GM12878 (cell line): ENCODE results near the gene LRRFIP2. TPM values are rescaled to one million over a fixed set of nuclear protein-coding genes. Genes with fewer than 3 reads are reported as not detected.

Experiments used
- ATAC-seq: fragments of 200-7000 bp; cut with Tn5 transposase; 3 replicates; pipeline ENCODE4 v1.9.1; 2020; ENCODE audit warnings: mild to moderate bottlenecking, moderate library complexity
- BruUV-seq: library from RNA; stranded (reverse); fragments of 400-500 nt; replicated peaks from 2 replicates; lab custom pipeline; 2021; lab: Mats Ljungman, UMichigan
- CTCF ChIA-PET: fragments of 300-600 bp; sonication (Branson Sonifier 250); formaldehyde crosslinking; extraction: SDS; loops from one replicate; lab custom pipeline; 2021; ENCODE audit warnings: inconsistent platforms; lab: Yijun Ruan, JAX
- POLR2A ChIA-PET: fragments of 350-600 bp; formaldehyde crosslinking; extraction: SDS; loops from one replicate; lab custom pipeline; 2021; ENCODE audit warnings: inconsistent platforms; lab: Charles Lee
- RAD21 ChIA-PET: fragments of 300-600 bp; sonication (Branson Sonifier 250); formaldehyde crosslinking; loops from one replicate; lab custom pipeline; 2023; ENCODE audit warnings: antibody characterized with exemption; ENCODE audit not compliant: unreplicated experiment; lab: Charles Lee
- SMC1A ChIA-PET: fragments of 300-600 bp; sonication (Branson Sonifier 250); formaldehyde crosslinking; loops from one replicate; lab custom pipeline; 2023; ENCODE audit not compliant: unreplicated experiment, uncharacterized antibody; lab: Charles Lee
- DNase-seq: peaks from one replicate; pipeline ENCODE4 v3.0.0-alpha.2; 2011; ENCODE audit warnings: low read depth, low spot score
- FAIRE-seq: peaks from 3 replicates; lab custom pipeline; 2011; peaks lifted over from hg19 to GRCh38; lab: Jason Lieb, UNC
- H2AFZ ChIP-seq: 2 replicates; pipeline ENCODE4 v1.6.0; 2011; ENCODE audit warnings: low read depth, low read length, control low read depth; ENCODE audit not compliant: control insufficient read depth
- H3K27ac ChIP-seq: 2 replicates; pipeline ENCODE4 v1.5.1; 2011; ENCODE audit warnings: control low read depth; ENCODE audit not compliant: control insufficient read depth, insufficient read depth
- H3K27me3 ChIP-seq, 2 experiments: replicated peaks in 1 of 2; 2 replicates each; pipeline versions ENCODE4 v1.6.0 to v1.6.1; 2011; ENCODE audit warnings: low read length in 1 of 2; ENCODE audit not compliant: control insufficient read depth in 2 of 2, insufficient read depth in 2 of 2
- H3K36me3 ChIP-seq, 2 experiments: 2 replicates each; pipeline ENCODE4 v1.5.1; 2011; ENCODE audit warnings: low read length in 1 of 2; ENCODE audit not compliant: control insufficient read depth in 2 of 2, insufficient read depth in 2 of 2
- H3K4me1 ChIP-seq: 2 replicates; pipeline ENCODE4 v1.6.1; 2011; ENCODE audit warnings: mild to moderate bottlenecking, low read length, moderate library complexity, mixed read lengths; ENCODE audit not compliant: control insufficient read depth, insufficient read depth
- H3K4me2 ChIP-seq: 2 replicates; pipeline ENCODE4 v1.6.0; 2011; ENCODE audit warnings: control low read depth; ENCODE audit not compliant: control insufficient read depth, insufficient read depth
- H3K4me3 ChIP-seq: fragments of 200-600 bp; sonication (generic); 2 replicates; pipeline ENCODE4 v1.5.1; 2016
- H3K79me2 ChIP-seq: 2 replicates; pipeline ENCODE4 v1.6.0; 2011; ENCODE audit warnings: low read length; ENCODE audit not compliant: control insufficient read depth, insufficient read depth
- H3K9ac ChIP-seq: 2 replicates; pipeline ENCODE4 v1.8.0; 2011; ENCODE audit warnings: low read length, control low read depth, mixed read lengths; ENCODE audit not compliant: control insufficient read depth, insufficient read depth
- H3K9me3 ChIP-seq: replicated peaks from 3 replicates; pipeline ENCODE4 v1.5.1; 2011; ENCODE audit warnings: mild to moderate bottlenecking, low read length; ENCODE audit not compliant: control insufficient read depth, insufficient read depth
- H4K20me1 ChIP-seq: 2 replicates; pipeline ENCODE4 v1.6.0; 2011; ENCODE audit not compliant: control insufficient read depth, insufficient read depth
- CHD2 ChIP-seq: IDR thresholded peaks from 2 replicates; pipeline ENCODE4 v1.6.1; 2011; ENCODE audit warnings: low read depth, low read length, improper control_type of control experiment, borderline replicate concordance
- CHD4 ChIP-seq: fragments of 200-600 bp; sonication (generic); IDR thresholded peaks from 2 replicates; pipeline ENCODE4 v1.6.1; 2016; ENCODE audit warnings: mild to moderate bottlenecking
- NFXL1 ChIP-seq: fragments of 450-650 bp; IDR thresholded peaks from 2 replicates; pipeline ENCODE4 v1.6.1; 2017; ENCODE audit warnings: antibody characterized with exemption, mild to moderate bottlenecking, borderline replicate concordance
- SUPT20H ChIP-seq: IDR thresholded peaks from 2 replicates; pipeline ENCODE4 v1.6.1; 2011; ENCODE audit warnings: low read depth, mild to moderate bottlenecking, low read length, moderate library complexity, borderline replicate concordance; ENCODE audit not compliant: control insufficient read depth
- WGBS: methylation state at CpG from one replicate; pipeline ENCODE4 v1.1.6; 2016; ENCODE audit warnings: low lambda C conversion rate; ENCODE audit not compliant: insufficient replicate concordance, insufficient coverage; ENCODE audit errors: missing lambda C conversion rate; 5-methylcytosine and 5-hydroxymethylcytosine counted together
- in situ Hi-C: fragments of 300-500 bp; cut with MboI; formaldehyde crosslinking; loops from 9 replicates; pipeline ENCODE4 v1.14.3; 2018; ENCODE audit warnings: mixed read lengths
- intact Hi-C: fragments of 100-400 bp; cut with micrococcal nuclease; formaldehyde crosslinking; loops from one replicate; pipeline ENCODE4 v1.14.2; 2022; ENCODE audit not compliant: unreplicated experiment
- polyA plus RNA-seq, 11 experiments: library from polyadenylated mRNA; depleted of rRNA in 4 of 11; unstranded in 6 of 11; stranded (reverse) in 5 of 11; fragments of >200 nt; fragmentation: Nextera tagmentation in 4 of 11; fragmentation: Illumina TruSeq in 1 of 11; extraction: Ambion mirVana in 4 of 11; extraction: Trizol in 1 of 11; gene quantifications; 1 replicate in 1 of 11; 2 replicates in 10 of 11; pipeline versions ENCODE4 v1.2.1 to v1.2.3, GENCODE V29; 2011 to 2016; ENCODE audit warnings: inconsistent platforms in 2 of 11, missing spikeins in 2 of 11, low read depth in 1 of 11
- total RNA-seq, 4 experiments: library from RNA; depleted of rRNA in 3 of 4; stranded (reverse); fragments of >200 nt in 3 of 4; fragmentation: Illumina TruSeq in 1 of 4; extraction: Trizol in 1 of 4; gene quantifications; 2 replicates each; pipeline versions ENCODE4 v1.2.1 to v1.2.3, GENCODE V29; 2013 to 2021
- TF ChIP-seq, protein P1 (sequence below): IDR thresholded peaks from 2 replicates; pipeline ENCODE4 v1.6.1; 2012; ENCODE audit warnings: mild to moderate bottlenecking, low read depth, low read length

LRRFIP2 gene
- total and polyA plus RNA-seq, 10 of the 15 experiments (the other 5 are each of a cell fraction or from before 2014, with no cell fraction given) = 9.7 to 46.9 (median 38.1) TPM

DNA sequence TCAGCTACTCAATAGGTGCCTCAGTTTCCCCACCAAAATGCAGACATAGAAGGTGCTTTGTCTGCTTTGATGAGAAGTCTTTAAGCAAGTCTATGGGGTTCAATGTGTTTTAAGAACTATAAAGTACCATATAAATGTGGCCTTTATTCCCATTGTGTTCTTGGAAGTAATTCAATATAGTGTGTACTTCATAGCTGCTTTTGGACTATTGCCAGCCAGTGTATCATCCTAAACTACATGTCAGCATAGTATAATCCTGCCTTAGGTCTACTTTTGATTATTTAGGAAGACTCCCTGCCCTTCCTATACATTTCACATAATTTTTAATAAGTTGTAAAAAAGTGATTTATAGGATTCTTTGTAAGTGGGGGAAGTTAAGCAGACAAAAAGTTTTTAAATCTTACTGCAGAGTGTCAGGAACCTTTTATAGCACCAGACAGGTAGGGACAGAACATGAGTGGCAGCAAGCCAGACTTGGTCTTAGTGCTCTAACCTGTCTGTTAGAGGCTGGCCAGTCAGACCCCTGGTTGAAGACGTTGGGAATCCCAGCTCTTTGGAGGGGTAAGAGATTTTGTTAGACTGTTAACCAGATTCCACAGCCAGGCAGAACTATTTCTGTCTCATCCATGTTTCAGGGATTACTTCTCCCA, 132.7 kb downstream of the LRRFIP2 start (continued):
- TF ChIP-seq NFXL1 = no peak
- TF ChIP-seq CHD2 = no peak
- no peak for TF ChIP-seq CHD4
- no peak for TF ChIP-seq SUPT20H
- TF ChIP-seq, all 136 proteins: peak for 0

DNA sequence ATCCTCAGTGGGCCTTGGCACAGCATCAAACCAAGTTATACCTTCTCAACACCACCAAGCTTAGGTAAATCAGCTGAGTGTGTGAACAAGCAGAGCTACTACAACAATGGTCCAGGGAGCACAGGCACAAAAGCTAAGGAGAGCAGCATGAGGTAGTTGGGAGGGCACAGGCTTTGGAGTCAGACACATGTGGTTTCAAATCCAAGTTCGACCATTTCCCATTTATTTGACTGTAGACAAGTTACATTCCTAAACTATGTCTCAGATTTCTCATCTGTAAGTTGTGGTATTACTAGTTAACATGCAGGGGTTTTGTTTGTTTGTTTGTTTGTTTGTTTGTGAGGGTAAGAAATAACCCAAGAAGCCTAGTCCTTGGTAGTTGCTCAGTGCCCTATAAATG, 134.2 kb downstream of the LRRFIP2 start:
- no peak overlapping the region for H3K4me3 ChIP-seq
- ATAC-seq (no peak), FAIRE-seq (no peak), DNase-seq (no peak)
- H3K27ac ChIP-seq = no peak overlapping the region
- peaks cover 16 to 17% of the 10 kb centered on the region in 2 experiments for H3K36me3 ChIP-seq
- H3K9ac ChIP-seq = no peak overlapping the region
- H3K79me2 ChIP-seq = no peaks in the 10 kb centered on the region
- in situ Hi-C loops = no loop called here
- 96% methylated on average over 1 of the region's 1 CpG for WGBS
- no peaks in the 10 kb centered on the region for H4K20me1 ChIP-seq
- POLR2A ChIA-PET = no interaction called here
- SMC1A ChIA-PET = interaction anchor here (1.9 kb wide), 1 partner anchor 15 kb away, joined by 9 read pairs; no protein-coding TSS in a partner anchor
- intact Hi-C loops = no loop called here
- TF ChIP-seq, protein P1, sequence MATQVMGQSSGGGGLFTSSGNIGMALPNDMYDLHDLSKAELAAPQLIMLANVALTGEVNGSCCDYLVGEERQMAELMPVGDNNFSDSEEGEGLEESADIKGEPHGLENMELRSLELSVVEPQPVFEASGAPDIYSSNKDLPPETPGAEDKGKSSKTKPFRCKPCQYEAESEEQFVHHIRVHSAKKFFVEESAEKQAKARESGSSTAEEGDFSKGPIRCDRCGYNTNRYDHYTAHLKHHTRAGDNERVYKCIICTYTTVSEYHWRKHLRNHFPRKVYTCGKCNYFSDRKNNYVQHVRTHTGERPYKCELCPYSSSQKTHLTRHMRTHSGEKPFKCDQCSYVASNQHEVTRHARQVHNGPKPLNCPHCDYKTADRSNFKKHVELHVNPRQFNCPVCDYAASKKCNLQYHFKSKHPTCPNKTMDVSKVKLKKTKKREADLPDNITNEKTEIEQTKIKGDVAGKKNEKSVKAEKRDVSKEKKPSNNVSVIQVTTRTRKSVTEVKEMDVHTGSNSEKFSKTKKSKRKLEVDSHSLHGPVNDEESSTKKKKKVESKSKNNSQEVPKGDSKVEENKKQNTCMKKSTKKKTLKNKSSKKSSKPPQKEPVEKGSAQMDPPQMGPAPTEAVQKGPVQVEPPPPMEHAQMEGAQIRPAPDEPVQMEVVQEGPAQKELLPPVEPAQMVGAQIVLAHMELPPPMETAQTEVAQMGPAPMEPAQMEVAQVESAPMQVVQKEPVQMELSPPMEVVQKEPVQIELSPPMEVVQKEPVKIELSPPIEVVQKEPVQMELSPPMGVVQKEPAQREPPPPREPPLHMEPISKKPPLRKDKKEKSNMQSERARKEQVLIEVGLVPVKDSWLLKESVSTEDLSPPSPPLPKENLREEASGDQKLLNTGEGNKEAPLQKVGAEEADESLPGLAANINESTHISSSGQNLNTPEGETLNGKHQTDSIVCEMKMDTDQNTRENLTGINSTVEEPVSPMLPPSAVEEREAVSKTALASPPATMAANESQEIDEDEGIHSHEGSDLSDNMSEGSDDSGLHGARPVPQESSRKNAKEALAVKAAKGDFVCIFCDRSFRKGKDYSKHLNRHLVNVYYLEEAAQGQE = no peak
- no peaks in the 10 kb centered on the region for H3K27me3 ChIP-seq
- RAD21 ChIA-PET = no interaction called here
- H3K4me2 ChIP-seq = no peak overlapping the region
- H2AFZ ChIP-seq = no peak overlapping the region
- H3K9me3 ChIP-seq = peaks cover 8% of the 10 kb centered on the region; the same call in 1 of the 3 replicates
- CTCF ChIA-PET = interaction anchor here (1.8 kb wide), 1 partner anchor 16 kb away, joined by 5 read pairs; no protein-coding TSS in a partner anchor
- no peaks in the 10 kb centered on the region for H3K4me1 ChIP-seq
- BruUV-seq = no TSS peak
